HUDEP-2 (cell line): ENCODE data around the gene ZBTB38.

Experiments
- DNase-seq, 76 experiments: peaks; one replicate each; lab custom pipeline; 2025; ENCODE audit not compliant: unreplicated experiment in 76 of 76; lab: John Stamatoyannopoulos, UW

The ZBTB38 gene

DNA sequence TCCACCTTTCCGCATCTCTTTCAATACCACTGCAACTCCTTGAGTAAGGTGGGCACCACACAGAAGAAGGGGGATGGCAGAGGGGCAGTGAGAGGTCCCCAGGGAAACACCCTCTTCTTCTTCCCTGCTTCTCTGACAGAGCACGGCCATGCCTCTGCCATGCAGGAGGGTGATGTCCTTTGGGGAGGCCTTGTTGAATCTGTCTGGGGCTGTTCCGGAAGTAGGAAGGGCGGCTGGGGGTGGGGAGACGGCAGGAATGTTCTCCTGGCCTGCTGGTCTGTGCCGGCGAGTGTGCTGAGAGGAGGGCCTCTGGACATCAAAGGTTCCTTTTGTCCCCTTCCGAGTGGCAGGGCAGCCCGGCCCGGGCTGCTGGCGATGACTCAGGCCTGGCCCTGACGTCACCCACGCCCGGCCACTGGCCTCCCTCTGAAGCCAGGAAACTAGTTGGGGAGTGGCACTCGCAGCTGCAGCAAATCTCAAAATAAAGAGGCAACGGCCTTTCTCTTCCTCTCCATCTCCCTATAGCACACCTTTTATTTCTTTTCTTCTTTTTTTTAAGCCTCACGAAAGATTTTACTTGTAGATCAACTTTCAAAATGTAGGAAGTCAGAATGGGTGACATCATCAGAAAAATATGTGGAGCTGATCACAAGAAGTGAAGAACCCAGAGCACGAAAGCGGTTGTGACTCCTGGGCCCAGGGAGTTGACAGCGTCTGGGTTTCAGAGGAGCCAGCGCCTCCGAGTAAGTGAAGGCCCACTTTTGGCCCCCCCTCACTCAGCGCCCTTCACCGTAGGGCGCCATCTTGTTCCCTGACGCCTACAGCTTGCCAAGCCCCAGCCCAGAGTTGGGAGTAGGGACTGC is at the start of gene ZBTB38:
ZBTB38 (plus strand) TSS at position 443 of the 863 bp plus-strand sequence. CDS start 73,885 bp downstream, outside the sequence.
- DNase-seq: peak in 1 of 76 experiments; percentile 33

GRCh38 chr3:141320399-141321108 is 47.8 kb upstream of the ZBTB38 start:
- no peak for DNase-seq

DNA sequence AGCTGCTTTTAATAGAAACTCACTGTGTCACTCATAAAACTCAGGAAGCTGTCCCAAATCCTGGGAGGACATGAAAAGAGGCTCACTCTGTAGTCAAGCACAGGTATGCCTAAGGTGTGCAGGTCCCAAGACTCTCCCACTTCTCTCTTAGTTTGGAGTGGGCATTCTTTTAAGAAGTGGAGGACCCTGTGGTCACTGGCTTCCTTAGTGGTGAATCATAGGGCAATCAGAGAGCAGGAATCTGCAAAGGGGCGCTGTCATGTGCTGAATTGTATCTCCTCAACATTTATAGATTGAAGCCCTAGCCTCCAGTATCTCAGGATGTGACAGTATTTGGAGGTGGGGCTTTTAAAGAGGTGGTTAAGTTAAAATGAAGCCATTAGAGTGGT is 47.2 kb upstream of the ZBTB38 start:
- no peak for DNase-seq

GRCh38 chr3:141323936-141324704 is 44.2 kb upstream of the ZBTB38 start:
- DNase-seq: no peak

GRCh38 chr3:141326123-141326522 is 42.2 kb upstream of the ZBTB38 start:
- no peak for DNase-seq

DNA sequence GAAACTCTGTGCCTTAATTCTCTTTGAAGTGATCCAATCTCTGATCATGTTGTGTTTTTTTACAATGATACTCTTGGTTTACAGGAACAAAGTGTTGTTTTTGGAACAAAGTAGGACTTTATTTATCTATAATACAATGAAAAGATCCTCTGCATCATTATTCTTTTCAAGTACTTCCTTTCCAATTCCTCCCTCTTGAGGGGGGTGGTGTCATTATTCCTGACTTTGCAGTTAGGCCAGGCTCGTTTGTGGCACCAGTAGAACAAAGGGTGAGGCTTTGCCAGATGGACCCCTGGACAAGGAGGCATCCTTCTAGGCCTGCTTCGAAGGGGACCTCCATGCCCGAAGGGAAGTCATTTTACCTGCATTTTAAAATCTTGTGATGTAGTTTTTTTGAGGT is 41.7 kb upstream of the ZBTB38 start:
- no peak for DNase-seq

GRCh38 chr3:141328286-141329166 is 39.8 kb upstream of the ZBTB38 start:
- peak in 6 of 76 experiments; percentile 1 to 43 (median 10) for DNase-seq

GRCh38 chr3:141330235-141330634 is 38.1 kb upstream of the ZBTB38 start:
- no peak for DNase-seq

DNA sequence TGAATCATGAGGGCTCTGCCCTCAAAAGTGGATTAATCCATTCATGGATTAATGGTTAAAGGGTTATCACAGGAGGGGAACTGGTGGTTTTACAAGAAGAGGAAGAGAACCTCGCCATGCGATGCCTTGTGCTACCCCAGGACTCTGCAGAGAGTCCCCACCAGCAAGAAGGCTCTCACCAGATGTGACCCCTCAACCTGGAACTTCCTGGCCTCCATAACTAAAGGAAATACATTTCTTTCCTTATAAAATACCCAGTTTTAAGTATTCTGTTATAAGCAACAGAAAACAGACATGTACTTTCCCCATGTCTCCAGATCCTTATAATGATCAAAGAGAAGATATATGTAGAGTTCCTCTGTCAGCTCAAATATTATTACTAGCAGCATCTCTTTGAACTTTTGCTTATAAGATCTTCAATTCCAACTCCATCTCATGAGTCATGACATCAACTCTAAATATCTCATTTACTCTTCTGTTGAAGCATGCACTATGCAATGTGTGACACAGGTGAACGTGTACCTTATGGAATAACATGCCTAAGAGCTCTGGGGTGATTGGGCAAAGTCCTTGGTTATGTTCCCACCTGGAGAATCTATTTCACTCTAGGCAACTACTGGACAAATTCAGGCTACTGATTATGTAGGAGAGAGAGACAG is 37.5 kb upstream of the ZBTB38 start:
- DNase-seq: no peak

DNA sequence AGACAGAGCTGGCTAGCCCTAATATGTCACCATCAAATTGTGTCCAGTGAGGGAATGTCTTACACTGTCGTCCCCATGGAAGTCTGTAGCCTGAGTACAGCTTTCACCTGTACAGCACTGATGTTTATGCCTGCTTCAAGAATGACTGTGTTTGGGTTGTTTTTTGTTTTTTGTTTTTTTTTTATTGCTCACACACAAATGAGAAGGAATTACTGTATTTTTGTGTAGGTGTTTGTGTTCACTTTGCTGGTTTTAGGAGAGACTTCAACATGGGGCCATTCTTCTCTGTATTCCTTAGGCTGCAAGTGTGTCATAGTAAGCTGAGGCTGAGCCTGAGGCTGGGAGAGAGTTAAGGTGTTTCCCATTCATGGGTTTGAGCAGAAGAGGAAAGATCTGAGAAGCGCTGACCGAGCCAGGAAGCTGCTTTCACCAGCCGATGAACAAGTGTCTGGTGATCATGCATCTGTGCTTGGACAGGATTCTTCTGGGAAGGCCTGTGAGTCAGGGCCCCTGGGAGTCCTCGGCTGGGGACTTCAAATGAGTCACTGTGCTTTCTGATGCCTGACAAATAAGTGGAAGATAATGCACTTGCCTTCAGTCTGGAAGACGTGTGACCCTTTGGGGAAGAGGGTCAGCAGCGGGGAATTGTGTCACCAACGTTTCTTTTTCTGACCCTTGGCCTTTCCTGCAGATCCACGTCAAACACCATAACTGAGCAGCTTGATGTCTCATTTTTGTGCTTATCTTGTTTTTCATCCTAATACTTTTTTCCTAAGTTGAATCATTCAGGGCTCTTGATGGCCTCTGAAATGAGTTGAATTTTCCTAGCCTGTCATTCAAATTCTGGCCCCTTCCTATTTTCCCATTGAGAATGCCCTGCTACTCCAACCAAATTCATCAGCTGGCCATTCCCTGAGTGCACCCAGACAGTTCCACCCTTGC is 36.7 kb upstream of the ZBTB38 start:
- DNase-seq: peak in 3 of 76 experiments; percentile 11 to 19 (median 14)

DNA sequence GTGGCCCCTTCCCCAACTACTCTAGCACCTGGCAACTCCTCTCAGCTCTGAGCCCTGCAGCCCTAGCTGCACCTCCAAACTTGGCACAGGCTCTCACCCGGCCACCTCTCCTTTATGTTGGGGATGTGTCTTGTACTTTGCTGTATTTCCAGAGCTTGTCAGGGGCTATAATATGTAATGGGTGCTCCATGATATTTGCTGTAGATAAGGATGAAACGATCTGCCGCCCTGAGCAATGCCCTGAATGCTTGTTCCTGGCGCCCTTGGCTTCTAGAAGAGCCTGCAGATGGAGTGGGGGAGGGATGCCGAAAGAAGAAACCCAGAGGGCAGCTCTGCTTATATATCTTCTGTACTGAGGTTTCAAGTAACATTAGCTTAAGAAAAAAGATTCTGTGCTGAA is 35.9 kb upstream of the ZBTB38 start:
- no peak for DNase-seq

DNA sequence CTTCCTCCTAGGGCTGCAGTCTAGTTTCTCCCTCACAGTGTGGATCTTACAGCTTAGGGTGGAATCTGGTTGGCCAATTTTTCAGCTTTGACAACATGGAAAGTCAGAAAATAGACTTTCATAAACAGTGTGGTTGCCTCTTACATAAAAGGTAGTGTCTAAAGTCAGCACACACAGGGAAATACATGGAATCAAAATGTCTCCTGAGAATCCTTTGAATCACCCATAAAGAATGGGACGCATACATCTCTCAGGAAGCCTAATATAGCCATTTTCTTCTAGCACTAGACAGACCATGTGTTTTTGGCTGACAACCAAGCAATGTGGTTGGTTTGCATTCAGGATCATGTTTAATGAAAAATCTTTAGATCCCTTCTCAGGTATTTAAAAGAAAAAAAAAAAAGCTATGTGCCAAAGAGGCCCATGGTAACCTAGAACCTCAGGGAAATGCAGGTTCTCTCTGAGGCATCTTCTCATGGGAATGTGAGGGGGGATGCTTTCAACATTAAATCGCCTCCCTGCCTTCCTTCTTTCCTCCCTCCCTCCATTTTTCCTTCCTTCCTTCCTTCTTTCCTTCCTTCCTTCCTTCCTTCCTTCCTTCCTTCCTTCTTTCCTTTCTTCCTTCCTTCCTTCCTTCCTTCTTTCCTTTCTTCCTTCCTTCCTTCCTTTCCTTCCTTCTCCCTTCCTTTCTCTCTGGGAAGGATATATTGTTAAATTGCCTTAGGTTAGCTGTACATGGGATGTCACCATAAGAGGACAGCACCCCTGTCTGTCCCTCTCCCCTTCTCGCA is 34.3 kb upstream of the ZBTB38 start:
- no peak for DNase-seq

GRCh38 chr3:141334627-141335250 is 33.6 kb upstream of the ZBTB38 start:
- DNase-seq: no peak

- DNase-seq: no peak
Observed at GRCh38 chr3:141335531-141336061, 32.7 kb upstream of the ZBTB38 start.

DNA sequence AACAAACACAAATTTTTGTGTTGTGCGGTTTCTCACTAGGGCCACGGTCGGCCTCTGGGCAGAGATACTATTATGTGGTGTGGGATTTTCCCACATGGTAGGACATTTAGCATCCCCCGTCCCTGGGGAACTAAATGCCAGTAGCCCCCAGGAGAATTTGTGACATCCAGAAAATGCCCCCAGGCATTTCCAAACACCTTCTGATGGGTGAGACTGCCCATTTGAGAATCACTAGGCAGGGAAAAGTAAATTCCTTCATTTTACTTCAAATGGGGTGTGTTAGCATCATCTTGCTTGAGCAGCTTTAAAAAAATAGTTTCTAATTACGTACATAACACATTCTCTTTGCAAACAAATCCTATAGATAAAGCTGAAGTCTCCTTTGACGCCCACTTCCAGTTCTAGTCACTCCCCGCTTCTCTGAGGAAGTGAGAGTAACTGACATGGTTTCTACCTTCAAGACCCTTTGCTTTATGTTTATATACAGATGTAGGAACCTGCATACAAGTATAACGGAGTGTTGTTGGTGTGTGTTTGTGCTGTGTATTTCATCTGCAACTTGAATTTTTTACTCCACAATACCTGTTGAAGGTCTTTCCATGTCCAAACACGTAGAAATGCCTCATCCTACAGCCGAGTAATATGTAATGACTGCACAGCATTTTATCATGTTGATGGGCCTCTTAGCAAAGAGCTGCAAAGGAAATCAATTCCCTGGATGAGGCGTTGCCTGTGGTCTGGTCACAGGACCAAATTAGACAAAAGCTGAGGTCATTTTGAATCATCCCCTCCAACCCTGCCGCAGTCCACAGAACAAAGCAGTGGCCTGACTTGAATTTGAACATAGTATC is 31.4 kb upstream of the ZBTB38 start:
- no peak for DNase-seq

- no peak for DNase-seq
Observed at GRCh38 chr3:141337523-141337854, 30.8 kb upstream of the ZBTB38 start.
